DOHH2 (cell line): Measurements from ENCODE around the gene AUTS2.

Experiments
- H3F3A ChIP-seq: fragments of 200-600 bp; sonication (generic), shearing (Covaris generic); 2 replicates; pipeline ENCODE4 v1.6.0; 2016; ENCODE audit warnings: antibody characterized with exemption, mild to moderate bottlenecking; ENCODE audit not compliant: control insufficient read depth, insufficient read depth
- H3K27ac ChIP-seq: fragments of 200-600 bp; sonication (generic); 2 replicates; pipeline ENCODE4 v1.5.1; 2014; ENCODE audit warnings: low read depth, mild to moderate bottlenecking, low read length, moderate library complexity
- H3K27me3 ChIP-seq: fragments of 200-600 bp; sonication (generic); 2 replicates; pipeline ENCODE4 v1.6.1; 2014; ENCODE audit warnings: mild to moderate bottlenecking, low read length, mixed read lengths; ENCODE audit not compliant: control insufficient read depth
- H3K36me3 ChIP-seq: fragments of 200-600 bp; sonication (generic); 2 replicates; pipeline ENCODE4 v1.6.1; 2014; ENCODE audit warnings: mild to moderate bottlenecking, low read length, moderate library complexity, mixed read lengths; ENCODE audit not compliant: control insufficient read depth
- H3K4me1 ChIP-seq: fragments of 200-600 bp; sonication (generic); 2 replicates; pipeline ENCODE4 v1.6.1; 2014; ENCODE audit warnings: mild to moderate bottlenecking, low read length, mixed read lengths; ENCODE audit not compliant: control insufficient read depth
- H3K4me2 ChIP-seq: fragments of 200-600 bp; sonication (generic); 2 replicates; pipeline ENCODE4 v1.6.0; 2014; ENCODE audit warnings: mild to moderate bottlenecking, low read length, moderate library complexity
- H3K4me3 ChIP-seq: fragments of 200-600 bp; sonication (generic); 2 replicates; pipeline ENCODE4 v1.5.1; 2014; ENCODE audit warnings: mild to moderate bottlenecking, low read length, mixed read lengths
- H3K79me2 ChIP-seq: fragments of 200-600 bp; sonication (generic); 2 replicates; pipeline ENCODE4 v1.6.1; 2014; ENCODE audit warnings: mild to moderate bottlenecking, low read length, mixed read lengths; ENCODE audit not compliant: control insufficient read depth
- H3K9me2 ChIP-seq: fragments of 200-600 bp; sonication (generic); replicated peaks from 2 replicates; pipeline ENCODE4 v1.6.1; 2014; ENCODE audit warnings: mild to moderate bottlenecking, low read length, mixed read lengths; ENCODE audit not compliant: control insufficient read depth
- H3K9me3 ChIP-seq: fragments of 200-600 bp; sonication (generic); 2 replicates; pipeline ENCODE4 v1.6.1; 2014; ENCODE audit warnings: antibody characterized with exemption, low read length, mixed read lengths; ENCODE audit not compliant: control insufficient read depth, insufficient read depth
- H4K20me1 ChIP-seq: fragments of 200-600 bp; sonication (generic); 2 replicates; pipeline ENCODE4 v1.6.0; 2014; ENCODE audit warnings: low read depth, mild to moderate bottlenecking, antibody characterized with exemption, low read length, moderate library complexity; ENCODE audit not compliant: control insufficient read depth, insufficient read depth
- EZH2phosphoT487 ChIP-seq: fragments of 200-600 bp; sonication (generic); IDR thresholded peaks from 2 replicates; pipeline ENCODE4 v1.6.1; 2017; ENCODE audit warnings: borderline replicate concordance, mild to moderate bottlenecking, antibody characterized with exemption, low read length, moderate library complexity, mixed read lengths
- TF ChIP-seq, protein P1 (sequence below): fragments of 200-600 bp; sonication (generic); IDR thresholded peaks from one replicate; pipeline ENCODE4 v1.5.1; 2014; ENCODE audit warnings: antibody characterized with exemption, mild to moderate bottlenecking, low read depth, low read length; ENCODE audit not compliant: poor library complexity, severe bottlenecking

Gene AUTS2

DNA sequence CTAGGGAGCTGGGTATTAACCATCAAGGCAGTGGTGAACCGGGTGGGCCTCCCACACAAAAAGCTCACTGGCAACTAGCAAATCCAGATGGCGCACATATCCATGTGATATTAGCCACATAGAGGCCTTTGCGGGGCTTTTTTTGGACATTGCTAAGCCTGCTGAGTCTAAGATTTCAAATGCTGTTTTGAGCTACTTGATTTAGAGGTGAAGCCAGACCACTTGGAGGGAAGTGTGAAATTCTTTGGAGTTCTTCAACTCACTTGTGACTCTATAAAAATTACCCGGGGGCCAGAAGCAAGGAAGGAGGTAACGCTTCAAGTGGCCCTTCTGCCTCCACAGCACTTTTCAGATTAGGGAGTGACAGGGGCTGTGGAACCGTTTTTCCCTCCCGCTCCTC, 913.9 kb downstream of the AUTS2 start:
- no peaks in the 10 kb centered on the region for H4K20me1 ChIP-seq
- no peaks in the 10 kb centered on the region for H3K9me3 ChIP-seq
- H3K27ac ChIP-seq: no peak overlapping the region
- no peak for TF ChIP-seq EZH2phosphoT487
- TF ChIP-seq, protein P1, sequence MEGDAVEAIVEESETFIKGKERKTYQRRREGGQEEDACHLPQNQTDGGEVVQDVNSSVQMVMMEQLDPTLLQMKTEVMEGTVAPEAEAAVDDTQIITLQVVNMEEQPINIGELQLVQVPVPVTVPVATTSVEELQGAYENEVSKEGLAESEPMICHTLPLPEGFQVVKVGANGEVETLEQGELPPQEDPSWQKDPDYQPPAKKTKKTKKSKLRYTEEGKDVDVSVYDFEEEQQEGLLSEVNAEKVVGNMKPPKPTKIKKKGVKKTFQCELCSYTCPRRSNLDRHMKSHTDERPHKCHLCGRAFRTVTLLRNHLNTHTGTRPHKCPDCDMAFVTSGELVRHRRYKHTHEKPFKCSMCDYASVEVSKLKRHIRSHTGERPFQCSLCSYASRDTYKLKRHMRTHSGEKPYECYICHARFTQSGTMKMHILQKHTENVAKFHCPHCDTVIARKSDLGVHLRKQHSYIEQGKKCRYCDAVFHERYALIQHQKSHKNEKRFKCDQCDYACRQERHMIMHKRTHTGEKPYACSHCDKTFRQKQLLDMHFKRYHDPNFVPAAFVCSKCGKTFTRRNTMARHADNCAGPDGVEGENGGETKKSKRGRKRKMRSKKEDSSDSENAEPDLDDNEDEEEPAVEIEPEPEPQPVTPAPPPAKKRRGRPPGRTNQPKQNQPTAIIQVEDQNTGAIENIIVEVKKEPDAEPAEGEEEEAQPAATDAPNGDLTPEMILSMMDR: no peak
- no peaks in the 10 kb centered on the region for H3K9me2 ChIP-seq
- H3K4me2 ChIP-seq: no peak overlapping the region
- H3F3A ChIP-seq: no peaks in the 10 kb centered on the region
- H3K27me3 ChIP-seq: no peaks in the 10 kb centered on the region
- H3K4me3 ChIP-seq: no peak overlapping the region
- H3K4me1 ChIP-seq: no peaks in the 10 kb centered on the region
- no peaks in the 10 kb centered on the region for H3K36me3 ChIP-seq
- no peaks in the 10 kb centered on the region for H3K79me2 ChIP-seq

DNA sequence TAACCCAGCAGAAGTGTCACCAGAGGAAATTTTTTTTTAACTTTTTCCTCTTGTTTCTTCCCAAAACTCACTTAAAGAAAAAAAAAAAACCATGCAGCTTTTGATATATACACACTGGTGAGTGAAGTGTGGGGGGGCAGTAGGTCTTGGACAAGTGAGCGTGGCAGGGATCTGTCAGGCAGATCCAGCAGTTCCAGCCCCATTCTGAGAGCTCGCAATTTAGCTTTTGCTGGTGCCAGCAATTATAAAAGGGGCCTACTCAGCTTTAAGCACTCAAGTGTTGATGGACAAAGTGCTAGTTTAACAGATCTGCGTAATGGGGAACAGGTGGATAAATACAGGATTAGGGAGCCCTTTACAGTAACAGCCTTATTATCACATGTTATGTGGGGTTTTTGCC, 914.5 kb downstream of the AUTS2 start:
- H3K4me3 ChIP-seq: no peak overlapping the region
- H3K36me3 ChIP-seq: no peaks in the 10 kb centered on the region
- no peaks in the 10 kb centered on the region for H3K4me1 ChIP-seq
- no peaks in the 10 kb centered on the region for H3K27me3 ChIP-seq
- no peak overlapping the region for H3K27ac ChIP-seq
- H3K9me2 ChIP-seq: no peaks in the 10 kb centered on the region
- H3F3A ChIP-seq: no peaks in the 10 kb centered on the region
- H3K4me2 ChIP-seq: no peak overlapping the region
- no peaks in the 10 kb centered on the region for H3K9me3 ChIP-seq
- no peak for TF ChIP-seq EZH2phosphoT487
- TF ChIP-seq, protein P1: no peak
- no peaks in the 10 kb centered on the region for H4K20me1 ChIP-seq
- no peaks in the 10 kb centered on the region for H3K79me2 ChIP-seq

DNA sequence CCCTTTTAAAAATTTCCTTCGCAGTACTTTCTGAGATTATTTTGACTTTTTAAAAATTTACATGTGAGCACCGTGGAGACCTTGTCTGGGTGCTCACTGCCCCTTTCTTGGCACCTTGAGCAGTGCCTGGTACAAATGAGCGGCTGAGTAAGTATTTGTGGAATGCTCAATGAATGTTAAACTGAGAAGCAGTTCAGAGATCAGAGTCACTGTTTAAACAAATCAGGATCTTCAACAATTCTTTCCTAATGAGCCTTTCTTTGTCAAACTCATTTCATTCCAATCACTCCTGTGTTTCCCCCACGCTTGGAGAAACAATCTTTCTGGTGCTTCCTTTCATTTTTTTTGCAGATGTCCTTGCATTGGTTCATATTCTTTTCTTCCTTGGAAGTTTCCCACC, 922.3 kb downstream of the AUTS2 start:
- H3K36me3 ChIP-seq: no peaks in the 10 kb centered on the region
- H3K4me1 ChIP-seq: no peaks in the 10 kb centered on the region
- no peaks in the 10 kb centered on the region for H3K79me2 ChIP-seq
- no peaks in the 10 kb centered on the region for H3K9me2 ChIP-seq
- H3F3A ChIP-seq: no peaks in the 10 kb centered on the region
- no peaks in the 10 kb centered on the region for H3K27me3 ChIP-seq
- no peak overlapping the region for H3K27ac ChIP-seq
- no peak for TF ChIP-seq EZH2phosphoT487
- TF ChIP-seq, protein P1: no peak
- no peak overlapping the region for H3K4me3 ChIP-seq
- H4K20me1 ChIP-seq: no peaks in the 10 kb centered on the region
- no peaks in the 10 kb centered on the region for H3K9me3 ChIP-seq
- no peak overlapping the region for H3K4me2 ChIP-seq

DNA sequence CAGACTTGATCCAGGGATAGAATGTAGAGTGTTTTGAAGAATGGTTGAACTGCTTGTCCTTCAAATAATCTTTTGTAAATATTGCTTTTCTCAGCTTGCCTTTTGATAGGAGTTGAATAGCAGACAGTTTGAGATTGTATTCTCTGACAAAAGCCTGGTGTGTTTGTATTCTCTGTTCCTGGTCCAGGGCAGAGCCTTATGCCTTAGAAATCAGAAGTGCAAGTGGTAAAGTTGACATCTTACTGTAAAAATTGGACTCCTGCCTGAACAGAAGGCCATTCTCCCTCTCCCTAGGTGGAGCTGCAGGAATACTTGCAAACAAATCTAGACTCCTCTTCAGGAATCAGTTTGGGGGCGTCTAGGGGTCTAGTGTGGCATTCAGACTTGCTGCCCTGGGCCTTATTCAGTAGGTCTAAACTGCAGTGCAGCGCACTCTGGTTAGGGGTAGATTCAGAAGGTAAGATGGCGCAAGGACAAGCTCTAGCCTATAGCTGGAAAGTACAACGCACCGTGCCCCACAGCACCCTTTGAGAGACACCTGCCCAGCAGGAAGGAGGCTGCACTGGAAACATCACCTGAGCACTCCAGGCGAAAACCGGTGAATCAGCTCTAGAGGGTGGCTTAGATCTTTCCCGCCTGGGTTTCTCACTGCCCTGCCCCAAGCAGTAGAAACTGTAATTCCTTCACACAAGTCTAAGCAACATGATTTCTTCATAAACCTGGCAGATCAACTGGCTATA, 925.1 kb downstream of the AUTS2 start:
- TF ChIP-seq, protein P1: no peak
- no peak for TF ChIP-seq EZH2phosphoT487
- Histone ChIP-seq H3K4me3 (no peak overlapping the region), H3F3A (no peaks in the 10 kb centered on the region), H4K20me1 (no peaks in the 10 kb centered on the region), H3K79me2 (no peaks in the 10 kb centered on the region), H3K4me2 (no peak overlapping the region), H3K27me3 (no peaks in the 10 kb centered on the region), H3K9me2 (no peaks in the 10 kb centered on the region), H3K36me3 (no peaks in the 10 kb centered on the region), H3K4me1 (no peaks in the 10 kb centered on the region), H3K9me3 (no peaks in the 10 kb centered on the region), H3K27ac (no peak overlapping the region)
